Mesodermal cell (in vitro differentiated cells): ENCODE data around the gene CLK4.

Experiments used
- H3K27ac ChIP-seq: 2 replicates; pipeline ENCODE4 v1.7.0; 2013; ENCODE audit warnings: mild to moderate bottlenecking, low read depth, low read length, moderate library complexity; ENCODE audit not compliant: severe bottlenecking
- H3K36me3 ChIP-seq: 2 replicates; pipeline ENCODE4 v1.7.1; 2013; ENCODE audit warnings: mild to moderate bottlenecking, low read length, moderate library complexity; ENCODE audit not compliant: control insufficient read depth, insufficient read depth
- H3K4me1 ChIP-seq: one replicate; pipeline ENCODE4 v1.7.1; 2013; ENCODE audit warnings: mild to moderate bottlenecking, low read length; ENCODE audit not compliant: insufficient read depth, control insufficient read depth, poor library complexity, severe bottlenecking
- H3K4me3 ChIP-seq: 2 replicates; pipeline ENCODE4 v1.7.0; 2013; ENCODE audit warnings: low read length, control low read depth, mild to moderate bottlenecking; ENCODE audit not compliant: insufficient read depth, poor library complexity, severe bottlenecking; ENCODE audit errors: extremely low read depth
- H3K9me3 ChIP-seq: 2 replicates; pipeline ENCODE4 v1.7.1; 2013; ENCODE audit warnings: mild to moderate bottlenecking, low read length, moderate library complexity; ENCODE audit not compliant: control insufficient read depth
- WGBS, 2 experiments: methylation state at CpG; one replicate each; pipeline ENCODE4 v1.1.5; 2013; ENCODE audit warnings: missing lambda C conversion rate in 2 of 2; ENCODE audit not compliant: insufficient coverage in 2 of 2; 5-methylcytosine and 5-hydroxymethylcytosine counted together

CLK4 gene

GRCh38 chr5:178564811-178565550 is 61.9 kb downstream of the CLK4 start:
- no peaks in the 10 kb centered on the region for H3K36me3 ChIP-seq
- H3K9me3 ChIP-seq, result no peaks in the 10 kb centered on the region
- peaks cover 7% of the 10 kb centered on the region for H3K4me1 ChIP-seq
- H3K4me3 ChIP-seq, result no peak overlapping the region
- H3K27ac ChIP-seq, result no peak overlapping the region
- 58 to 70% methylated on average over 7 to 8 of the region's 12 CpGs for WGBS, 2 experiments

- Histone ChIP-seq H3K4me3 (no peak overlapping the region), H3K36me3 (no peaks in the 10 kb centered on the region), H3K27ac (no peak overlapping the region), H3K4me1 (peaks cover 7% of the 10 kb centered on the region), H3K9me3 (no peaks in the 10 kb centered on the region)
- WGBS, 2 experiments, result 21 to 32% methylated on average over 4 of the region's 4 CpGs
Measured at GRCh38 chr5:178564397-178564796, 62.5 kb downstream of the CLK4 start.

DNA sequence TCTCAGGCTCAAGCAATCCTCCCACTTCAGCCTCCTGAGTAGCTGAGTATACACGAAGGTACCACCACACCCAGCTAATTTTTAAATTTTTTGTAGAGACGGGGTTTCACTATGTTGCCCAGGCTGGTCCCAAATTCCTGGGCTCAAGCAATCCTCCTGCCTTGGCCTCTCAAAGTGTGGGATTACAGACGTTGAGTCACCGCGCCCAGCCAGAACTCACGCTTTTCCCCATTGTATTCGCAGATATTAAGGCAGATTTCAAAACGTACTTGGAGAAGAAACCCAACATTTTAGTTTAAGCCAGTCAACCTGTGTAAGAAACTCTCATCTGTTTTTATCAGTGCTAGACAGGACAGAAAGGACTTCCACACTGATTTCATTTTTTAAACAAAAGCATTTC is 63.2 kb downstream of the CLK4 start:
- 83 to 86% methylated on average over 8 of the region's 8 CpGs for WGBS, 2 experiments

GRCh38 chr5:178561746-178562264 is 65.0 kb downstream of the CLK4 start:
- H3K36me3 ChIP-seq, result no peaks in the 10 kb centered on the region
- no peak overlapping the region for H3K27ac ChIP-seq
- no peak overlapping the region for H3K4me3 ChIP-seq
- no peaks in the 10 kb centered on the region for H3K9me3 ChIP-seq
- 89 to 92% methylated on average over 15 to 19 of the region's 23 CpGs for WGBS, 2 experiments
- peaks cover 7% of the 10 kb centered on the region for H3K4me1 ChIP-seq

More for the DNA sequence above, 63.2 kb downstream of the CLK4 start:
- no peak overlapping the region for H3K4me3 ChIP-seq
- H3K36me3 ChIP-seq, result no peaks in the 10 kb centered on the region
- H3K9me3 ChIP-seq, result no peaks in the 10 kb centered on the region
- no peak overlapping the region for H3K27ac ChIP-seq
- H3K4me1 ChIP-seq, result peaks cover 7% of the 10 kb centered on the region

DNA sequence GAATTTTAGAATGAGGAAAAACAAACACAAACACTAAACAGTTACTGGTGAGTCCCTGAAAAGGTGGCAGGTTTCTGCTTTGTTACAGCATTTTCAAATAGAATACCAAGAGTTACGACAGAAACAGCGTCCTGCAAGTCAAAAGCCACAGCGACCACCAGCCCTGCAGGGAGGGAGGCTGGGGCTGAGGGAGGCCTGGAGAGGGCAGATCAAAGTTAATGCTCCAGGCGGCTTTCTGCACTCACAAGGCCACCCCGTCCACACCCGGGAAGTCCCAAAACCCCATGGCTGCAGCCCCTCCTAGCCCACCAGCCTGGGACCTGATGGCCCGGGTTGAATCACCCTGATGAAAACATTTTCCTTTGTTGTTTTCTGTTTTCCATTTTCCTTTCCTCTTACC is 65.9 kb downstream of the CLK4 start:
- Histone ChIP-seq H3K9me3 (no peaks in the 10 kb centered on the region), H3K27ac (no peak overlapping the region), H3K4me3 (no peak overlapping the region), H3K36me3 (no peaks in the 10 kb centered on the region), H3K4me1 (peaks cover 7% of the 10 kb centered on the region)
- WGBS, 2 experiments, result 29 to 43% methylated on average over 3 to 6 of the region's 7 CpGs

GRCh38 chr5:178557416-178557815 is 69.4 kb downstream of the CLK4 start:
- H3K36me3 ChIP-seq, result no peaks in the 10 kb centered on the region
- H3K27ac ChIP-seq, result no peak overlapping the region
- 90 to 94% methylated on average over 5 to 11 of the region's 11 CpGs for WGBS, 2 experiments
- H3K4me1 ChIP-seq, result no peaks in the 10 kb centered on the region
- H3K4me3 ChIP-seq, result no peak overlapping the region
- no peaks in the 10 kb centered on the region for H3K9me3 ChIP-seq

DNA sequence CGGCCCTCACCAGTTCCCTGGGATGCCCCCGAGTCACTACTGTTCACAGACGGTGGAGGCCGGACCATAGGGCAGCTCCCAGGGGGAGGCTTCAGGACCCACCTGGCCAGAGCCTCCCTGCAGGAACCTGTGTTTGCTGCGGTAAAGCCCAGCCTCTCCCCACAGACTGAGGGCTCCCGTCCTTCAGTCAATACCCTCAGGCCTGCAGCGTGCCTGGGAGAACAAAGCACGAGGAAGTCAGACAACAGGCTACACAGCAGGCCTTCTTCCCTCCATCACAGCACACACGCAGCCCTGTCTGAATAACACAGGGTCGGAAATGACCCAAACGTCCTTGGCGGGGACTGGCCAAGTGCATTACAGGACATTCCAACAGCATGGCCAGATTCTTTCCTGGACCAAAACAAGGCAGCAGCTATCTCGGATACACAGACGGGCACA is 71.1 kb downstream of the CLK4 start:
- 68 to 75% methylated on average over 9 to 14 of the region's 14 CpGs for WGBS, 2 experiments
- H3K4me1 ChIP-seq, result no peaks in the 10 kb centered on the region
- H3K27ac ChIP-seq, result no peak overlapping the region
- no peak overlapping the region for H3K4me3 ChIP-seq
- no peaks in the 10 kb centered on the region for H3K9me3 ChIP-seq
- no peaks in the 10 kb centered on the region for H3K36me3 ChIP-seq

GRCh38 chr5:178555005-178555404 is 71.8 kb downstream of the CLK4 start:
- Histone ChIP-seq H3K4me1 (no peaks in the 10 kb centered on the region), H3K4me3 (no peak overlapping the region), H3K9me3 (no peaks in the 10 kb centered on the region), H3K27ac (no peak overlapping the region), H3K36me3 (no peaks in the 10 kb centered on the region)
- WGBS, 2 experiments, result 82 to 96% methylated on average over 4 to 7 of the region's 7 CpGs

DNA sequence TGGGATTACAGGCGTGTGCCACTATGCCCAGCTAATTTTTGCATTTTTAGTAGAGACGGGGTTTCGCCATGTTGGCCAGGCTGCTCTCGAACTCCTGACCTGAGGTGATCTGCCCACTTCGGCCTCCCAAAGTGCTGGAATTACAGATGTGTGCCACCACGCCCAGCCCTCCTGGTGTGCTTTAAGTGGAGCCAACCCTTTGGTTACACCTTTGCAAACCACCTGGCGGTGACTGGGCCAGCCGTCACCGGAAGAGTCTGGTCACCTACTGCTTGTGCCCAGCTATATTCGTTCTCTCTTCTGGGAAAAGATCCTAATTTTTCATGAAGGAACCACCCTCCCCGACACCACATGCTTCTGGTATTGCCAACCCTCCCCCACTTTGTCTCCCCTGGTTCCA is 72.5 kb downstream of the CLK4 start:
- H3K9me3 ChIP-seq, result no peaks in the 10 kb centered on the region
- no peak overlapping the region for H3K4me3 ChIP-seq
- H3K4me1 ChIP-seq, result no peaks in the 10 kb centered on the region

GRCh38 chr5:178553517-178553916 is 73.3 kb downstream of the CLK4 start:
- Histone ChIP-seq H3K9me3 (no peaks in the 10 kb centered on the region), H3K27ac (no peak overlapping the region), H3K36me3 (no peaks in the 10 kb centered on the region), H3K4me1 (no peaks in the 10 kb centered on the region), H3K4me3 (no peak overlapping the region)
- 91 to 92% methylated on average over 13 of the region's 13 CpGs for WGBS, 2 experiments

More for the DNA sequence above, 72.5 kb downstream of the CLK4 start:
- Histone ChIP-seq H3K27ac (no peak overlapping the region), H3K36me3 (no peaks in the 10 kb centered on the region)
- 91 to 93% methylated on average over 10 to 11 of the region's 11 CpGs for WGBS, 2 experiments
